Activated CD8-positive, alpha-beta memory T cell treated with anti-CD3 and anti-CD28 coated beads, Interleukin-2, amount 50 U/mL, for 24 hours (primary cell): ENCODE results near the gene YPEL2.

Experiments
- DNase-seq: peaks from one replicate; pipeline ENCODE4 v3.0.0-alpha.2; 2020; ENCODE audit errors: extremely low read depth

YPEL2 gene

GRCh38 chr17:59431601-59432000, 100.1 kb downstream of the YPEL2 start:
- DNase-seq: no peak

- DNase-seq: no peak
Measured at GRCh38 chr17:59432657-59433056, 101.2 kb downstream of the YPEL2 start.

GRCh38 chr17:59433586-59433985, 102.1 kb downstream of the YPEL2 start:
- no peak for DNase-seq

GRCh38 chr17:59434429-59434828, 103.0 kb downstream of the YPEL2 start:
- no peak for DNase-seq

- DNase-seq: no peak
Measured at GRCh38 chr17:59435238-59435637, 103.8 kb downstream of the YPEL2 start.

GRCh38 chr17:59436900-59437299, 105.4 kb downstream of the YPEL2 start:
- no peak for DNase-seq

- no peak for DNase-seq
Measured at GRCh38 chr17:59437791-59438281, 106.4 kb downstream of the YPEL2 start.

GRCh38 chr17:59439262-59439661, 107.8 kb downstream of the YPEL2 start:
- DNase-seq: no peak

GRCh38 chr17:59439741-59440211, 108.3 kb downstream of the YPEL2 start:
- DNase-seq: no peak

GRCh38 chr17:59440757-59441463, 109.5 kb downstream of the YPEL2 start:
- DNase-seq: peak; percentile 76

- DNase-seq: no peak
Measured at GRCh38 chr17:59441464-59442096, 110.1 kb downstream of the YPEL2 start.

- DNase-seq: no peak
Measured at GRCh38 chr17:59443106-59443505, 111.7 kb downstream of the YPEL2 start.
